ENCODE data around the gene VCX3B.

DNA sequence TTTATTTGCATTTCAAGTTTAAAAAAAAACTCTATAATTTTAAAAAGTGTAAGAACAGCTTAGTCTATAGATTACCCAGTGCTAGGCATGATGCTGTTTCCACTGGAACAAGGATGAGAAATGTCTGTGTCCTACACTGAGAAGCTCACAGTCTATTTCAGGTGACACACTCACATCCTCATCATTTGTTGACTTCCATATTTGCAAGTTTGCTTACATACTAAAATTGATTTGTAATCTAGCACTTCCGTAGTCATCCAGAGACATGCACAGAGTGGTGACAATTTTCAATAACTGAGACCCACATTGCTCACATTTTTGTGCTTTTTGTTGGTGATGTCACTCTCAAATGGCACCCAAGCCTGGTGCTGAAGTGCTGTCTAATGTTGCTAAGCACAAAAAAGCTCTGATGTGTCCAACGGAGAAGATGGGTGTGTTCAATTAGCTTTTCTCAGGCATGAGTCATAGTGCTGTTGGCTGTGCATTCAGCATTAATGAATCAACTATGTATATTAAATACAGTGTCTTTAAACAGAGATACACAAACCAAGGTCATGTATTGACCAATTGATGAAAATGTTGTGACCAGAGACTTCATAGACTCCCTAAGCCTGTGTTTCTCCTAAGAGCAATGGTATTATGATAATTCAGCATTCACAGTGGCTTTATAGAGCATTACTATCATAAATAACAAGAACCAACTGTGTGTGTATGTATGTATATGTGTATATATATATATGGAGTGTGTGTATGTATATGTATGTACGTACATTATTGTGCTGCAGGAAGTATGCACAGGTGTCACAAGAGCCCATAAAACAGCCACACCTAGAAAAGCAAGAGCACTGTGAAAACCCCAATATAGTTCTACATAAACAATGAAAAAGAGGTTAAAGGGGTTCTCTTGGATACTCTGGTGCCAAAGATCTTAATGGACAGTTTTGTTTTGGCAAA, 31.2 kb upstream of the VCX3B start:
- no peak for TF ChIP-seq EZH2 (IDR thresholded peaks at IDR 0.05; ENCODE audit: borderline replicate concordance, low read depth, low read length, severe bottlenecking)
- TF ChIP-seq, protein P1, sequence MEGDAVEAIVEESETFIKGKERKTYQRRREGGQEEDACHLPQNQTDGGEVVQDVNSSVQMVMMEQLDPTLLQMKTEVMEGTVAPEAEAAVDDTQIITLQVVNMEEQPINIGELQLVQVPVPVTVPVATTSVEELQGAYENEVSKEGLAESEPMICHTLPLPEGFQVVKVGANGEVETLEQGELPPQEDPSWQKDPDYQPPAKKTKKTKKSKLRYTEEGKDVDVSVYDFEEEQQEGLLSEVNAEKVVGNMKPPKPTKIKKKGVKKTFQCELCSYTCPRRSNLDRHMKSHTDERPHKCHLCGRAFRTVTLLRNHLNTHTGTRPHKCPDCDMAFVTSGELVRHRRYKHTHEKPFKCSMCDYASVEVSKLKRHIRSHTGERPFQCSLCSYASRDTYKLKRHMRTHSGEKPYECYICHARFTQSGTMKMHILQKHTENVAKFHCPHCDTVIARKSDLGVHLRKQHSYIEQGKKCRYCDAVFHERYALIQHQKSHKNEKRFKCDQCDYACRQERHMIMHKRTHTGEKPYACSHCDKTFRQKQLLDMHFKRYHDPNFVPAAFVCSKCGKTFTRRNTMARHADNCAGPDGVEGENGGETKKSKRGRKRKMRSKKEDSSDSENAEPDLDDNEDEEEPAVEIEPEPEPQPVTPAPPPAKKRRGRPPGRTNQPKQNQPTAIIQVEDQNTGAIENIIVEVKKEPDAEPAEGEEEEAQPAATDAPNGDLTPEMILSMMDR (IDR thresholded peaks at IDR 0.05; ENCODE audit: borderline replicate concordance, extremely low read depth, low read length, poor library complexity, severe bottlenecking) = no peak

Measured in DND-41 (cell line).